H1 (cell line): Measurements from ENCODE around the gene CPNE5.

ENCODE experiments used
- EZH2 ChIP-seq: fragments of 200-600 bp; sonication (generic); IDR thresholded peaks from 2 replicates; pipeline ENCODE4 v1.7.1; 2012; ENCODE audit warnings: low read depth, mild to moderate bottlenecking, moderate library complexity, low read length, inconsistent platforms; ENCODE audit not compliant: severe bottlenecking
- FOSL1 ChIP-seq: IDR thresholded peaks from 2 replicates; pipeline ENCODE4 v1.6.1; 2011; ENCODE audit warnings: mild to moderate bottlenecking, low read depth, low read length, moderate library complexity; ENCODE audit not compliant: insufficient read depth
- KDM1A ChIP-seq: fragments of 200-600, 300-600 bp; sonication (generic); IDR thresholded peaks from 2 replicates; pipeline ENCODE4 v1.7.1; 2016; ENCODE audit warnings: mild to moderate bottlenecking, low read length, borderline replicate concordance
- NANOG ChIP-seq: IDR thresholded peaks from 2 replicates; pipeline ENCODE4 v1.6.1; 2011; ENCODE audit warnings: low read length, low read depth, mild to moderate bottlenecking, inconsistent platforms; ENCODE audit not compliant: insufficient read depth, poor library complexity, severe bottlenecking
- POLR2AphosphoS5 ChIP-seq: IDR thresholded peaks from 2 replicates; pipeline ENCODE4 v1.6.1; 2011; ENCODE audit warnings: low read depth, low read length
- SIRT6 ChIP-seq: IDR thresholded peaks from one replicate; pipeline ENCODE4 v1.7.1; 2012; ENCODE audit warnings: low read length, inconsistent platforms
- USF2 ChIP-seq: IDR thresholded peaks from 2 replicates; pipeline ENCODE4 v1.6.1; 2011; ENCODE audit warnings: low read length, improper control_type of control experiment
- TF ChIP-seq, protein P1 (sequence below), 3 experiments: IDR thresholded peaks; 1 replicate in 2 of 3; 2 replicates in 1 of 3; pipeline versions ENCODE4 v1.5.1 to v1.6.1; 2011; ENCODE audit warnings: low read length in 3 of 3, mild to moderate bottlenecking in 3 of 3, inconsistent platforms in 2 of 3, low read depth in 1 of 3, moderate library complexity in 1 of 3; ENCODE audit not compliant: insufficient read depth in 1 of 3; ENCODE audit errors: control extremely low read depth in 1 of 3

DNA sequence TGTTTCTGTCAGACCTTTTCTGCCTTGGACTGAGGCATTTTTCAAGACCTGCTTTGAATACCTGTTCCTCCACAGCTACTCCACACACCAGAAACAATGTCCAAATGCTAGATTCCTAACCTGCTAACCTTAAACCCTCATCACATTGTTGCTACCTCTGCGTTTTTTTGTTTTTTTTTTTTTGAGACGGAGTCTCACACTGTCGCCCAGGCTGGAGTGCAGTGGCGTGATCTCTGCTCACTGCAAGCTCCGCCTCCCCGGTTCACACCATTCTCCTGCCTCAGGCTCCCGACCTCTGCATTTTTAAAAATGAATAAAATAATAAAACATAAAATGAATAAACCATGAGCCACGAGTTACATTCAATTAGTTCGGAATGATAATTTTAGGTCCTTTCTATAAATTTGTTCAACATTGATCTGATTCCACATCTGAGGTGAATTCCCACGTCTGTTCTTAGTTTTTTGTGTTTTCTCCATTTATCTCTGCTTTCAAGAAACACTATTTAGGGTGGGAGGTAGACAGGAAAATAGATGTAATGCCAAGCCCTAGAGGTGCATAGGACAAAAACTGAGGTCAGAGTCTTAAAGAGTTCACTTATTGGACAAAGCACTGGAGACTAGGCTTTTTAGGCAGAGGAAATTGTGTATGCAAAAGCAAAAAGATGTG lies 47.8 kb upstream of the CPNE5 start:
- TF ChIP-seq EZH2: no peak
- TF ChIP-seq, protein P1, sequence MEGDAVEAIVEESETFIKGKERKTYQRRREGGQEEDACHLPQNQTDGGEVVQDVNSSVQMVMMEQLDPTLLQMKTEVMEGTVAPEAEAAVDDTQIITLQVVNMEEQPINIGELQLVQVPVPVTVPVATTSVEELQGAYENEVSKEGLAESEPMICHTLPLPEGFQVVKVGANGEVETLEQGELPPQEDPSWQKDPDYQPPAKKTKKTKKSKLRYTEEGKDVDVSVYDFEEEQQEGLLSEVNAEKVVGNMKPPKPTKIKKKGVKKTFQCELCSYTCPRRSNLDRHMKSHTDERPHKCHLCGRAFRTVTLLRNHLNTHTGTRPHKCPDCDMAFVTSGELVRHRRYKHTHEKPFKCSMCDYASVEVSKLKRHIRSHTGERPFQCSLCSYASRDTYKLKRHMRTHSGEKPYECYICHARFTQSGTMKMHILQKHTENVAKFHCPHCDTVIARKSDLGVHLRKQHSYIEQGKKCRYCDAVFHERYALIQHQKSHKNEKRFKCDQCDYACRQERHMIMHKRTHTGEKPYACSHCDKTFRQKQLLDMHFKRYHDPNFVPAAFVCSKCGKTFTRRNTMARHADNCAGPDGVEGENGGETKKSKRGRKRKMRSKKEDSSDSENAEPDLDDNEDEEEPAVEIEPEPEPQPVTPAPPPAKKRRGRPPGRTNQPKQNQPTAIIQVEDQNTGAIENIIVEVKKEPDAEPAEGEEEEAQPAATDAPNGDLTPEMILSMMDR (IDR thresholded peaks at IDR 0.05; ENCODE audit: control extremely low read depth in 1 of 3, insufficient read depth in 1 of 3, low read depth in 1 of 3, low read length in 3 of 3): no peak
- TF ChIP-seq FOSL1: no peak
- TF ChIP-seq KDM1A: no peak
- TF ChIP-seq USF2: no peak
- no peak for TF ChIP-seq POLR2AphosphoS5
- TF ChIP-seq NANOG: no peak
- no peak for TF ChIP-seq SIRT6
